GM18870 (cell line): ENCODE data around the gene MAF.

Experiments used
- ATAC-seq: cut with Tn5 transposase; IDR thresholded peaks from one replicate; pipeline ENCODE4 v1.9.1; 2021; ENCODE audit warnings: moderate library complexity; ENCODE audit not compliant: unreplicated experiment

The MAF gene

DNA sequence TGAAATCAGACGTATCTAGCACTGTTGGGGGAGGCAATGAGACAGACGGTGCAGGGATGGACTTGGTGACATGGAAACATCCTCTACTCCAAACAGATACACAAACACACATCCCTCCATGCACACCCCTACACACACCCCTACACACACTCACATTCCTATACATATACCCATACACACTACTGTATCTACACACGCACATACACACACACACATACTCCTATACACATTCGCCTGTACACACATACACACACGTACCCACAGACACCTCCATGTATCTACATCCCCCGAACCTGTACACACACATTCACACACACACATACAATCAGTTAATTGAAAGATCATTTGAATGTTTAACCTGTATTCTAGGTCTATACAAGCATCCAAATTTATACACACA, 53.5 kb downstream of the MAF start:
- no peak for ATAC-seq
